ENCODE measurements around the gene FAM120B.

Gene FAM120B

DNA sequence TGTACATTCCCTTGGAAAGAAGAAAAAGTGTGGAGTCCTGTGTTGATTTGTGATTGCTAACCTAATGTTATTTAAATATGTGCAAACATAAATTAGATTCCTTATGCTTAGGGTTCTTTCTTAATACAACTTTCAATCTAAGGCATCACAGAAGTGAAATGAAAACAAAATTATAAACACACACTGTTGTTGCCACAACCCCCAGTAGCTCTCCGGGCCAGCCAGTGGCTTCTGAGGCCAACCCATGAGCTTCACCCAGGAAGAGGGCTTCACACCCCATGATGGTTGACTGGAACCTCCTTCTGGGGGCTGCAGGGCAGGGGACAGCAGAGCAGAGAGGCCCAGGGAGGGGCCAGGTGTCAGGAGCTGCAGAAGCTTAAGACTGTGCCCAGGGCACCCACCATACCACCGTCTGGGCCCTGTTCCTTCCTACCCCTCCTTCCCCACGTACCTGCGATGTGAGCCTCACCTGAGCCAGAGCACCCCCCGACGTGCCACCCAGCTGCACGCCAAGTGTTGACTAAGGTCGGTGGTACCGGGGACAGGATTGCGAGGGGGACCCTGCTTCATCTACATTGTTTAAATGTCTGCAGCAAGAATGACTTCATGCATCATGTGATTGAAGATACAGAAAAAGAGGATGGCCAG lies 110.5 kb downstream of the FAM120B start:
- no peak overlapping the region for H3K27ac ChIP-seq
- POLR2A ChIA-PET (ENCODE audit: low non-redundant PET) = no interaction called here
- TF ChIP-seq, protein P1, sequence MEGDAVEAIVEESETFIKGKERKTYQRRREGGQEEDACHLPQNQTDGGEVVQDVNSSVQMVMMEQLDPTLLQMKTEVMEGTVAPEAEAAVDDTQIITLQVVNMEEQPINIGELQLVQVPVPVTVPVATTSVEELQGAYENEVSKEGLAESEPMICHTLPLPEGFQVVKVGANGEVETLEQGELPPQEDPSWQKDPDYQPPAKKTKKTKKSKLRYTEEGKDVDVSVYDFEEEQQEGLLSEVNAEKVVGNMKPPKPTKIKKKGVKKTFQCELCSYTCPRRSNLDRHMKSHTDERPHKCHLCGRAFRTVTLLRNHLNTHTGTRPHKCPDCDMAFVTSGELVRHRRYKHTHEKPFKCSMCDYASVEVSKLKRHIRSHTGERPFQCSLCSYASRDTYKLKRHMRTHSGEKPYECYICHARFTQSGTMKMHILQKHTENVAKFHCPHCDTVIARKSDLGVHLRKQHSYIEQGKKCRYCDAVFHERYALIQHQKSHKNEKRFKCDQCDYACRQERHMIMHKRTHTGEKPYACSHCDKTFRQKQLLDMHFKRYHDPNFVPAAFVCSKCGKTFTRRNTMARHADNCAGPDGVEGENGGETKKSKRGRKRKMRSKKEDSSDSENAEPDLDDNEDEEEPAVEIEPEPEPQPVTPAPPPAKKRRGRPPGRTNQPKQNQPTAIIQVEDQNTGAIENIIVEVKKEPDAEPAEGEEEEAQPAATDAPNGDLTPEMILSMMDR (conservative IDR thresholded peaks at IDR 0.05; ENCODE audit: low read depth) = no peak
- no peak for DNase-seq (ENCODE audit: low spot score)
- CTCF ChIA-PET = interaction anchor here (0.5 kb wide), 1 partner anchor 11 kb away, joined by 3 read pairs; no protein-coding TSS in a partner anchor

GRCh38 chr6:170417881-170418280 lies 111.3 kb downstream of the FAM120B start:
- TF ChIP-seq, protein P1 (conservative IDR thresholded peaks at IDR 0.05; ENCODE audit: low read depth) = no peak
- H3K27ac ChIP-seq = no peak overlapping the region
- CTCF ChIA-PET = interaction anchor here (0.5 kb wide), 1 partner anchor 12 kb away, joined by 3 read pairs; no protein-coding TSS in a partner anchor
- no peak for DNase-seq (ENCODE audit: low spot score)
- POLR2A ChIA-PET (ENCODE audit: low non-redundant PET) = no interaction called here

GRCh38 chr6:170420283-170420682 lies 113.7 kb downstream of the FAM120B start:
- DNase-seq (ENCODE audit: low spot score) = no peak
- TF ChIP-seq, protein P1 (conservative IDR thresholded peaks at IDR 0.05; ENCODE audit: low read depth) = no peak
- POLR2A ChIA-PET (ENCODE audit: low non-redundant PET) = no interaction called here
- CTCF ChIA-PET = no interaction called here
- no peak overlapping the region for H3K27ac ChIP-seq

DNA sequence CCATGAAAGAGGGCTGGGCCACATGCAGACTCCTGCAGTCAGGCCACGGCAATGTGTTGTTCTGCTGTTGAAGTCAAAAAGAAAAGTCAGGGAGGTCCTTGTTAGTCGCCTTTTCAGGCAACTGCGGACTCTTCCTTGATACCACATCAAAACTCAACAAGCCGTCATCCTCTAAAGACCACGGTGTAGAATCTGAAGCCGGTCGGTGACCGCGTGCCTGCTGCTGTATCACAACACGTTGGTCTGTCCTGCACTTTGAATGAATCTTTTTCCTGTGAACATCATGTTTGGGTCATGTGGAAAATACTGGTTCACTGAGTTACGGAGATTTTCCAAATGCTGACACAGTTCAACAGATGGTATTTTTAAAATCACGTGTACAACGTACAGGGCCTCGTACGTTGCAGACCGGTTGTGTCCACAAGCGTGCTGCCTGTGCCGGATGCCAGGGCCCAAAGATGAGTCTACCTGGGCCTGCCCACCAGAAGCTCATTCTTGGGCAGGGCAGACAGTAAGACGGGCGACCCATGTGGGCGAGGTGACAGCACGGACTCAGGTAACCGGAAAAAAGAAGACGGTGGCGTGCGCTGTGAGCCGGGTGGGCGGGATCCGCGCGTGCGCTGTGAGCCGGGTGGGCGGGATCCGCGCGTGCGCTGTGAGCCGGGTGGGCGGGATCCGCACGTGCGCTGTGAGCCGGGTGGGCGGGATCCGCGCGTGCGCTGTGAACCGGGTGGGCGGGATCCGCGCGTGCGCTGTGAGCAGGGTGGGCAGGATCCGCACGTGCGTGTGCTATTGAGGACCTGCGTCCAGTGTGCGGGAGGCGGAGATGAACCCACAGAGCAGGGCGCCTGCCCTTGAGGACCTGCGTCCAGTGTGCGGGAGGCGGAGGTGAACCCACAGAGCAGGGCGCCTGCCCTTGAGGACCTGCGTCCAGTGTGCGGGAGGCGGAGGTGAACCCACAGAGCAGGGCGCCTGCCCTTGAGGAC lies 114.5 kb downstream of the FAM120B start:
- H3K27ac ChIP-seq = no peak overlapping the region
- no peak for DNase-seq (ENCODE audit: low spot score)
- CTCF ChIA-PET = no interaction called here
- TF ChIP-seq, protein P1 (conservative IDR thresholded peaks at IDR 0.05; ENCODE audit: low read depth) = no peak
- POLR2A ChIA-PET (ENCODE audit: low non-redundant PET) = no interaction called here

DNA sequence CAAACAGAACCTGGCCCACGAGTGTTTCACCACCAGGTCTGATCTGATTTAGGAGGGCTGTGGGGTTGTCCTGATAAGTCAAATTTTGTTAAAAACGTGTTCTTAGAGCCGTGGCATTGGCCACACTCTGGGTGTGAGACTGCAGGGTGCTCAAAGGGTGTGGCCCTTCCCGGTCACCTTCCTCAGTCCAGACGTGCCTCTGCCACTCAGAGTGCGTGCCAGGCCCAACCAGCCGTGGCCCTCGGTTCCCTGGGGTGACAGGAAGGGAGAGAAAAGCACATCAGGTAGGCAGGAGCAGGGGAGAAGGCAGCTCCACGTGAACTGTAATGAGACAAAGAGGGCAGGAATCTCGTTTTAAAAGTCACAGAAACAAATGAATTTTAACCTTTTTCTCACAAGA lies 115.4 kb downstream of the FAM120B start:
- CTCF ChIA-PET = no interaction called here
- POLR2A ChIA-PET (ENCODE audit: low non-redundant PET) = no interaction called here
- no peak overlapping the region for H3K27ac ChIP-seq
- DNase-seq (ENCODE audit: low spot score) = no peak
- TF ChIP-seq, protein P1 (conservative IDR thresholded peaks at IDR 0.05; ENCODE audit: low read depth) = no peak

GRCh38 chr6:170423030-170423429 lies 116.5 kb downstream of the FAM120B start:
- DNase-seq (ENCODE audit: low spot score) = no peak
- ChIA-PET CTCF (no interaction called here), POLR2A (ENCODE audit: low non-redundant PET) (no interaction called here)
- no peak overlapping the region for H3K27ac ChIP-seq
- TF ChIP-seq, protein P1 (conservative IDR thresholded peaks at IDR 0.05; ENCODE audit: low read depth) = no peak

Measured in RWPE1 (cell line).